Ammon's horn (tissue), 1 donor: ENCODE measurements around the gene SLU7.

ENCODE experiments used
- DNase-seq: peaks from one replicate; pipeline ENCODE4 v3.0.0-alpha.2; 2016; ENCODE audit warnings: low spot score

Gene SLU7

DNA sequence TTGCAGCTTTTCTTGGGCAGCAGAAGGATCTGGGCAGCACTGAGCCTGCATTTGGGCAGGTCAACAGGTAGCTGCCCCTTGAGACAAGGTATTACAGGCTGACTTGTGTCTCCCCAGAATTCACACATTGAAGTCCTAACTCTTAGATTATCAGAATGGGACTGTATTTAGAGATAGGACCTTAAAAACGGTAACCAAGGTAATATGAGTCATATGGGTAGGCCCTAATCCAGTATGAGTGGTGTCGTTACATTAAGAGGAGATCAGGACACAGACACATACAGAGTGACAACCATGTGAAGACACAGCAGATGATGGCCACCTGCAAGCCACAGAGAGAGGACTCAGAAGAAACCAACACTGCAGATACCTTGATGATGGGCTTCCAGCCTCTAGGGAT is 51.6 kb downstream of the SLU7 start:
- DNase-seq = no peak

DNA sequence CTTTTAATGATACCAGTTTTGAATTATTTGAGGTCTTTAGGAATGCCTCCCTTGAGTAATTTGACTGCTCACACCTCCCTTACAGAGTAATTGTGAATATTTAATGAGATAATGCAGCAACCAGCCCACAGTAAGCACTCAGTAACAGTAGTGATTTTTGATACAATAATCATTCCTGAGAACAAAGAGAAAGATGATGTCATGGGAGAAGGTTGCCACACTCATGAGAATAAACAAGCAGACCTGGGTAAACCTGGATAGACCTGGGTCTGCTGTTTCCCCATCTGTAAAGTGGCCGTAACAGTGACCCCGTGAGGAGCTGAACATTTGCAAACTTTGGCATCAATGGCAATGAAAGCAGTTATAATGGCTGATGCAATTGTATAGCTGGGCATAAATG is 52.7 kb downstream of the SLU7 start:
- no peak for DNase-seq

GRCh38 chr5:160363660-160364395 is 55.1 kb downstream of the SLU7 start:
- DNase-seq = no peak

- no peak for DNase-seq
These were observed 55.7 kb downstream of the SLU7 start for GRCh38 chr5:160363211-160363610.

- DNase-seq = no peak
These were observed 57.2 kb downstream of the SLU7 start for GRCh38 chr5:160361624-160362228.

DNA sequence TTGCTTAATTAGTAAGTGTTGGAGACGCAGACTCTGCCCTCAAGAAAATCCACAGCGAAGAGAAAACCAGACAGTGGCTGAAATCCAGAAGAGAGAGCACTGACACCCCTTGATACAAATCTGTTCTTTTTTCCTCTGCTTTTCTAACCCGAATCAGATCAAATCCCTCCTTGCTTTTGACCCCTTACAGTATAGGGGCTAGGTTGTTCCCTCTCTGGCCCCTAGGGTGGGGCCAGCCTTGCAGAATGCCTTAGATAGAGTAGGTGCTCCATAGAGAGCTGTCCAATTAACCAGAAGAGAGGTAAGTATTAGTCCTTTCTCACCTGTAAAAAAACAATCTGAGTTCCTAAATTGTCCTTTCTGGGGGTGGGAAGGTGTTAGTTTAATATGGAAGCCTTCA is 58.6 kb downstream of the SLU7 start:
- no peak for DNase-seq

DNA sequence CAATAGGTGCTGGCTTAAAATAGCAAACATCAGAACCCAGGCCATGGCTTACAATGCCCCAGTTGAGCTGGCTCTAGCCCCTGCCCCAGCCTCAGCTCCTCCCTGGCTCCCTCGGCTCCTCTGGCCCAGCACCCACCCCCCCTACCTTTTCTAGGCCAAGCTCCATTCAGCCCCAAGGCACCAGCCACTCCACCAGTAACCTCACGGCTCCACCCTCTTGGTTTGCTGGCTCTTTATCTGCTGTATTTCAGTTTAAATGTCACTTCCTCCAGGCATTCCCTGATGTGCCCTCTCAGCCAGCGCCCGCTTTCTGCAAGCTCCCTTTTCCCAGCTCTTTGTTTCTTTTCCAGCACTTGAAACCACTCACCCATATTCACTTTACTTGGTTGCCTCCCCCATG is 59.1 kb downstream of the SLU7 start:
- DNase-seq = no peak

DNA sequence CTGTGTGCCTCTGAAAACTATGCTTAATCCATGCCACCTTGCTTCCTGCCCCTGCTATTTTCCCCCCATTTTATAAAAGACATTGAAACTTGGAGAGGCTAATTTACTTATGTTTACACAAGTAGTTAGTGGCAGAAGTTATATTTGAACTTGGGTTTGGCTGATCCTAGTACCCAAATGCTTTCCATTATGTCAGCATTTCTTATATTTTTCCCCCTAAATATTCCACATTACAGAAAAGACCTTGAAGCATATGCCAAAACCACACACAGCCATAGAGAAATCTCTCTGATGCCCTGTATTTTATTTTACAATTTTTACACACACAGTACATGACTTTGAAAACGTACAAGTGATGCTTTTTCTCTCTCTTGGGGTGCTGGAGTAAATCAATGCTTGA is 59.6 kb downstream of the SLU7 start:
- no peak for DNase-seq

DNA sequence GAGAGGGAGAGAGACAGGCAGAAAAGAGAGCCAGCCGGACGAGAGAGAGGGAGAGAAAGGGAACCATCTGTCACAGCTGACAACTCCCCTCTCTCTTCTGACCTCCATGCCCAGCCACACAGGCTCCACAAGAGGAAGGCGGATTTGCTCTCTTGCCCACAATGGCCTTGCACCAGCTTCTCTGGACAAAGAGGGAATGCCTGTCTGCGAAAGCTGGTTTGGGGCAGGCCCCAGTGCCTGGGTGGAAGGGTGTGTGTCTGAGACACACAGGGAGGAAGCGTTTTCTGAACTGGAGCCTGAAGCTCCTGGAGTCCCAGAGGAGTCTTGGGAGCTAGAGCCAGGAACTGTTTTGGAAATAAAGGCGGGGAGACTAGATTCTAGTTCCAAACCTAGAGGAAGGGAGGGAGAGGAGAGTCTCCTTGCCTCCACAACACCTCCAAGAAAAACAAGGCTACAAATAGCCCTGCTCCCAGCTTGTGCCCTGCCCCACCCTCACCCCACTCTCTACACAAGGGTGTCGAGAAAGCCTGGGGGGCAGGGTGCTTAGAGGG is 60.9 kb downstream of the SLU7 start:
- DNase-seq = peak; percentile 21

DNA sequence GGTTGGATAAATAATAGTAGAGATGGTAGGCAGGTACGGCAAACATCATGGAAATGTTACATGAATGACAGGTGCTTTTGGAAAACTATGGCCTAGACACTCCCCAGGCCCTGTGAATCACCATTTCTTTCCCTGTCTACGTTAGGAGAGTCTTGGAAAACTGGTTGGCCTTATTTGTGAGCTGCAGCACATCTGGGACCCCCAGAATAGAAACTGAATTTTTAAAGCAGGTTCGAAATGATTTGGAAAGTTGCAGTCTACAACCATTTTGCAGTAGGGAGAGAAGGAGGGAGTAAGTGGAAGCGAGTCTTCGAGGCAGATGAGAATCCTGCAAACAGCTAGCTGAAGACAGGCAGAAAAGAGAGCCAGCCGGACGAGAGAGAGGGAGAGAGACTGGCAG is 61.5 kb downstream of the SLU7 start:
- no peak for DNase-seq

- no peak for DNase-seq
These were observed 62.1 kb downstream of the SLU7 start for GRCh38 chr5:160356550-160357347.

DNA sequence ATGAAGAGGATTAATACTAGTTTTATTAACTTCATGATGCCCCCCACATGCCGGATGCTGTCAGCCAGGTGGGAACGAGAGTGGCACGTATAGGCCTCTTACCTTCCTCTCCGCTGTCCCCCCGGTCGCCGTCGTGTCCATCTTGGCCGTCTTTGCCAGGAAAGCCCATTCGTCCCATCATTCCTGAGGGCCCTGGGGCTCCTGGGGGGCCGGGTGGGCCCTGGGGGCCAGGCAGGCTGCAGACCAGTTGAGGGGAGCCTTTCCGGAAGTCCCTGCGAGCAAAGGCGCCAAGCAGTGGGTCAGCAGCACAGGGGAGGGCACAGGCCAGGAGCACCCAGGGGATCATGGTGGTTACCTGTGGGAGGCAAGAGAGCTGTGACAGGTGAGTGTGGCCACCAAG is 64.2 kb downstream of the SLU7 start:
- no peak for DNase-seq

DNA sequence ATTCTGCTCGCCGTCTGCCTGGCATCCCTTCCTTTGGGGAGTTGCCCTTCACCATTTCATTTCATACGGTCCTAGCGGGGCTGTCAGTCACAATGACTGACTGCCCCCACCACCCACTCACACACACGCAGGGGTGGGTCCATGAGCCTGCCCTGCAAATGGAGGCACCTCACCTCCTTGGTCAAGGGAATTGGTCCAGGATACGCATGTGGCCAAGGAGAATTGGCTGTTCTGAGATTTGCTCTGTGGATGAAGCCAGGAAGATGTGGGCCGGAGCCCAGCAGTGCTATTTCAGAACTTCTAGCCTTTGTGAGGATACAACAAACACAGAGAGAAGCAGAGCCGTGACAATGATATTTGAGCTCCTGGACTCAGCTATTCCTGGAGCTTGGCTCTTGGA is 65.5 kb downstream of the SLU7 start:
- peak; percentile 72 for DNase-seq

GRCh38 chr5:160352308-160352707 is 66.6 kb downstream of the SLU7 start:
- no peak for DNase-seq
